WI38 (cell line): ENCODE measurements around the gene HPN.
"Not testable (repeated sequence)": the region's sequence is repeated elsewhere in the genome, so short reads cannot be mapped to it uniquely, and the experiment has no call there.

Source experiments
- H3K4me3 ChIP-seq: 2 replicates; pipeline ENCODE4 v1.5.1; 2011; ENCODE audit warnings: low read depth, mild to moderate bottlenecking, control low read depth, low read length
- TF ChIP-seq, protein P1 (sequence below): IDR thresholded peaks from 2 replicates; pipeline ENCODE4 v1.5.1; 2012; ENCODE audit warnings: low read depth, mild to moderate bottlenecking, control low read depth, low read length

Gene HPN

DNA sequence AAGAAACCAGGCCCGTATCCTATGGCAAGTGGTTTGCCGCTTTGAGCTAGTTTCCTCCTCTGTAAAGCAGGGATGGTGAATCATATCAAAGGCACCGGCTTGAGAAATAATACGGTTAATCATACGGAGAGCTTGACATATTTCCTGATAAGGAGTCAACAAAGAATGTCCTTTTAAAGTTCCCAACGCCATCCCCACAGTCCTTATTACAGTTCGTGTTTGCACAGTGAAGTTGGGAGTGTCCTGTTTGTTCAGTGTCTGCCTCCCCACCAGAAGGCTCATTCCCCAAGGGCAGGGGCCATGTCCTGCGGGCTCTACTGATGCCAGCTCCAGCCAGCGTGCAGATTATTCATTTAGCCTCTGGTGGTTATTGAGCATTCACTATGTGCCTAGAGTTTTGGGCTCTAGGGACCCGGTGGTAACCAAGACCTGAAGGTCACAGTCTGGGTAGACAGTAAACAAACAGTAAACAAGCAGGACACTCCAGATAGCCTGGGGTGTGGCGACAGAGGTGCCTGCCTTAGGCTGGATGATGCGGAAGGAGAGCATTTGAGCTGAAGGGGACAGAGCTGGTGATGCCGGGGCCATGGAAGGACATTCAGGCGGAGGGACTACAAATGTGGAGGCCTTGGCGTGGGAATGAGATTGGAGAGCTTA lies 35.1 kb upstream of the HPN start:
- H3K4me3 ChIP-seq = peak overlapping the region; percentile 12; the same call in 1 of the 2 replicates
- TF ChIP-seq, protein P1, sequence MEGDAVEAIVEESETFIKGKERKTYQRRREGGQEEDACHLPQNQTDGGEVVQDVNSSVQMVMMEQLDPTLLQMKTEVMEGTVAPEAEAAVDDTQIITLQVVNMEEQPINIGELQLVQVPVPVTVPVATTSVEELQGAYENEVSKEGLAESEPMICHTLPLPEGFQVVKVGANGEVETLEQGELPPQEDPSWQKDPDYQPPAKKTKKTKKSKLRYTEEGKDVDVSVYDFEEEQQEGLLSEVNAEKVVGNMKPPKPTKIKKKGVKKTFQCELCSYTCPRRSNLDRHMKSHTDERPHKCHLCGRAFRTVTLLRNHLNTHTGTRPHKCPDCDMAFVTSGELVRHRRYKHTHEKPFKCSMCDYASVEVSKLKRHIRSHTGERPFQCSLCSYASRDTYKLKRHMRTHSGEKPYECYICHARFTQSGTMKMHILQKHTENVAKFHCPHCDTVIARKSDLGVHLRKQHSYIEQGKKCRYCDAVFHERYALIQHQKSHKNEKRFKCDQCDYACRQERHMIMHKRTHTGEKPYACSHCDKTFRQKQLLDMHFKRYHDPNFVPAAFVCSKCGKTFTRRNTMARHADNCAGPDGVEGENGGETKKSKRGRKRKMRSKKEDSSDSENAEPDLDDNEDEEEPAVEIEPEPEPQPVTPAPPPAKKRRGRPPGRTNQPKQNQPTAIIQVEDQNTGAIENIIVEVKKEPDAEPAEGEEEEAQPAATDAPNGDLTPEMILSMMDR = no peak

DNA sequence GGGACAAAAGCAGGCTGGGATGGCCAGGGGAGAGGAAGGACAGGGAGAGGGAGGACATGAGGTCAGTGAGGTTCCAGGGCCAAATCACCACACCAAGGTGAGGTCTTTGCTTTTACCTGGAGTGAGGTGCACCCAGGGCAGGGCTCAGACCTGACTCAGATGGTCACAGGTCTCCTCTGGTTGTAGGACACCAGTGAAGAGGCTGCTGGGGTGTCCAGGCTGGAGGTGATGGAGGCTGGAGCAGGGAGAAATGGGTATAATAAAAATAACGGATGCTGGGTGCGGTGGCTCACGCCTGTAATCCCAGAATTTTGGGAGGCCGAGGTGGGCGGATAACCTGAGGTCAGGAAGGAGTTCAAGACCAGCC lies 34.5 kb upstream of the HPN start:
- no peak overlapping the region for H3K4me3 ChIP-seq
- TF ChIP-seq, protein P1 = no peak

DNA sequence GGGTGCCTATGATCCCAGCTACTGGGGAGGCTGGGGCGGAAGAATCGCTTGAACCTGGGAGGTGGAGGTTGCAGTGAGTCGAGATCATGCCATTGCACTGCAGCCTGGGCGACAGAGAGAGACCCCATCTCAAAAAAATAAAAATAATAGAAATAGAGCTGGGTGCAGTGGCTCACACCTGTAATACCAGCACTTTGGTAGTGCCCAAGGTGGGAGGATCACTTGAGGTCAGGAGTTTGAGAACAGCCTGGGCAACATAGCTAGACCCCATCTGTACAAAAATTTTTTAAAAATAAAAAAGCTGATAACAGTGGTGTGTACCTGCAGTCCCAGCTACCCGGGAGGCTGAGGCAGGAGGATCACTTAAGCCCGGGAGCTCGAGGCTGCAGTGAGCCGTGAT lies 34.1 kb upstream of the HPN start:
- not testable (repeated sequence) for H3K4me3 ChIP-seq

DNA sequence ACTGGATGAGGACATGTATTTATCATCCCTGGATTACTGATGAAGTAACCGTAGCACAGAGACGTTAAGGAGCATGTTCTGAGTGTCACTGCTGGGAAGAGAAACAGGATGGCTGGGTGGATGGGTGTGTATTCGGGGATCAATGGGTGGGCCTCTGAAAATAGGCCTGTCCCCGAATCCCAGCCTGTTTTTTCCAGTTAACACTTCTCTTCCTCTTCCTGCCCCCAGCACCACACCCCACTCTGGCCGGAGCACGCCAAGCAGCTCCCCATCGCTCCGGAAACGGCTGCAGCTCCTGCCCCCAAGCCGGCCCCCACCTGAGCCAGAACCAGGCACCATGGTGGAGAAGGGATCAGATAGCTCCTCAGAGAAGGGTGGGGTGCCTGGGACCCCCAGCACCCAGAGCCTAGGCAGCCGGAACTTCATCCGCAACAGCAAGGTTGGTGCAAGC lies 32.6 kb upstream of the HPN start:
- TF ChIP-seq, protein P1 = no peak
- H3K4me3 ChIP-seq = no peak overlapping the region

DNA sequence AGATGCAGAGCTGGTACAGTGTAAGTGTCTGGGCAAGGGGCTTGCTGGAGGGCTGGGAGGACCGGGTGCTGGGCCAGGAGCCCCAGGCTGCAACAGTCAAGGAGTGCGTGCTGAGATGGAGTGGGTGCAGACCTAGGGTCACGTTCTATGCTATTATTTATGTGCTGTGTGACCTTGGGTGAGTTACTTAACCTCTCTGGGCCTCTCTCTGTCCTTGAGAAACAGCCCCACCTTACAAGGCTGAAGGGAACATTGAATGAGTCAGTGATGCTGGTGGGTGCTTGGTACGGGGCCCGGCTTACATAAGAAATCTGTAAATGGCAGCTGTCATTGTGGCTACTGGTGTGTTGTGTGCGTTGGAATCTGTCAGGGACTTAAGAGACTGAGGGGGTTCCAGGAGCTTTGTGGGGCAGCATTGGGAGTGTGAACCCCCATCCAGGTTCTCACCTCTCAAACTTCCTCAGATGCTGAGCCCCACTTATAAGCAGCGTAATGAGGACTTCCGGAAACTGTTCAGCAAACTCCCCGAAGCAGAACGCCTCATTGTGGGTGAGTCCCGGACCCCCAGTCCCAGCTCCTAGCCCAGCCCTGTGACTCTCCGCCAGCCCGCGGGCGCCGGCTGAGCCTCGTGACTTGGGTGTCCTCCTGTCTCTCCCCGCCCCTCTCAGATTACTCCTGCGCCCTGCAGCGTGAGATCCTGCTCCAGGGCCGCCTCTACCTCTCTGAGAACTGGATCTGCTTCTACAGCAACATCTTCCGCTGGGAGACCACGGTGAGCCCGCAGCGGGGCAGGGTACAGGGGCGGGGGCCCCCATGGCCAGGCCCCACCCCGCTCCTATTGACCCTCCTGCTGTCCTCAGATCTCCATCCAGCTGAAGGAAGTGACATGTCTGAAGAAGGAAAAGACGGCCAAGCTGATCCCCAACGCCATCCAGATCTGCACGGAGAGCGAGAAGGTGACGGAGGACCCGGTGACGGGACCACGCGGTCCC lies 31.8 kb upstream of the HPN start:
- TF ChIP-seq, protein P1 = no peak
- no peak overlapping the region for H3K4me3 ChIP-seq

DNA sequence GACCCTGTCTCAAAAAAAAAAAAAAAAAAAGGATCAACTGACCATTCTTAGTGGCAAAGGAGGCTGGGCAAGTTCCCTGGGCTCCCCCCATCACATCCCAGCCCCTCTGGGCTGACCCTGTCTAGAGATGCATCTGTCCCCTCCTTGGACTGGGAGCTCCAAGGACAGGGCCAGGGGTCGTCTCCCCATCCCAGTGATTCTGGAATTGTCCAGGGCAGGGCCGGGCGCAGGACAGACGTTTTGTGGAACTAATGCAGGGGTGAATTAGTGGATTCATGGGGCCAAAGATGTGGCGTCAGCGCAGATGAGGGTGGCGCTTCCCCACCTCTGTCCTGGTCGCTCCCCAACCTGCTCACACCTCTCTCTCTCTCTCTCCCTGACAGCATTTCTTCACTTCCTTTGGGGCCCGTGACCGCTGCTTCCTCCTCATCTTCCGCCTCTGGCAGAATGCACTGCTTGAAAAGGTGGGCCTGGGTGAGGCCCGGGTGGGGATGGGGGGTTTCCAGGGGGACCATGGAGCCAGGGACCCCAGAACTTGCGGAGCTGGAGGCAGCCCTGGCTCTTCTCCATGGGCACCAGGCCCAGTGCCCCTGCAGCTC lies 30.3 kb upstream of the HPN start:
- H3K4me3 ChIP-seq = no peak overlapping the region
- TF ChIP-seq, protein P1 = no peak

DNA sequence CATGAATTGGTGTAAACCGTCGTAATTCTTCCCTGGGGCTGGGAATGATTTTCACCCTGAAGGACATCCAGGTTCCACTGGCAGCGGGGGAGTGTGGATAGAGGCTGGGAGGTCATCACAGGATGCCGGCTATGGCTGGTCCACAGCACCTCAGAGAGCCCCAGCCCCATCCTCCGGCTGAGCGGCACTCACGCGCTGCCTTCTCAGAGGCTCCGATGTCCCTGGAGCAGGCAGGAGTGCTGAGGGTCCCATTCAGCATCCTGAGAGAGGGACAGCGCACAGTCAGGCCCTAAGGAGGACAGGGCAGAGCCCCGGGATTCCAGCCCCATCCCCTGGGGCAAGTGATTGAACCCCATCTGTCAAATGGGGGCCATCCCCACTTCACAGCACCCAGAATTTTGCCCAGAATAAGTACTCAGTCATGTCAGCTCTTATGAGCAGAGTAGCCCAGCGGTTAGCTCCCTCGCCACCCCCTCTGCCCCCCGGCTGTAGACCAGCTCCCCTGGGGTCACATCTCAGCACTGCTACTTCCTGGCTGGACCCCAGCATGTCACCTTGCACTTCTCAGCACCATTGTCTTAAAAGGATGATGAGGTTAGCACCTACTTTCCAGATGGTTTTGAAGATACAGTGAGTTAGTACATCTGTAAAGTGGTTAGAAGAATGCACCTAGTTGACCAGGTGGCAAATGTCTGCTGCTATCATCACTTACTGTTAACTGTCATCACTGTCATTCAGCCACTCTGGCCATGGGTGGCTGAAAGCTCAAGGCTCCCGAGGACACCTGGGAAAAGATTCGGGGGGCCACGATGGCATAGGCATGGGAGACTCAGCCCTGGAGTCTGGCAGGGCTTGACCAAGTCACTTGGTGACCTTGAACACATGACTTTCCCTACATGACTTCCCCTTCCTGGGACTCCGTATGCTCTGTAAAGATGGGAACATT lies 29.5 kb upstream of the HPN start:
- TF ChIP-seq, protein P1 = no peak

More for the DNA sequence above, 29.5 kb upstream of the HPN start:
- no peak overlapping the region for H3K4me3 ChIP-seq
